ENCODE results near the gene PDXP. TPM values are rescaled to one million over a fixed set of nuclear protein-coding genes. Genes with fewer than 3 reads are reported as not detected.
A peak's percentile ranks its signal among the peaks of the same experiment; 100 is the strongest.

The PDXP gene
- total and polyA plus RNA-seq, 2 experiments from 2014 or later, result 1.9 to 17.5 TPM

- in situ Hi-C loops (cut with MboI), result no loop called here
- peak; percentile 98 for DNase-seq
- Histone ChIP-seq H3K27me3 (replicated peaks; ENCODE audit: insufficient read depth) (no peaks in the 10 kb centered on the region), H3K4me2 (ENCODE audit: unreplicated experiment) (peak within 1 kb of the TSS; percentile 75), H3F3A (ENCODE audit: insufficient read depth) (peaks cover 10% of the 10 kb centered on the region; the same call in 1 of the 2 replicates), H3K27ac (0 out of 2 replicates have a peak within 1 kb of the TSS, but pooled peaks have one; percentile 19), H3K36me3 (ENCODE audit: low read depth) (peaks cover 7% of the 10 kb centered on the region; the same call in 1 of the 2 replicates), H3K4me3 (peak within 1 kb of the TSS; percentile 70), H3K79me2 (ENCODE audit: insufficient read depth) (no peaks in the 10 kb centered on the region), H3K9ac (peak within 1 kb of the TSS; percentile 49), H4K20me1 (ENCODE audit: insufficient read depth) (no peaks in the 10 kb centered on the region), H2AFZ (peak within 1 kb of the TSS; percentile 76), H3K9me2 (ENCODE audit: insufficient read depth) (no peaks in the 10 kb centered on the region), H3K4me1 (ENCODE audit: insufficient read depth) (0 out of 2 replicates have a peak, but pooled peaks cover 6% of the 10 kb centered on the region), H3K9me3 (ENCODE audit: low read depth) (no peaks in the 10 kb centered on the region)
- TF ChIP-seq EZH2phosphoT487 (IDR thresholded peaks at IDR 0.05; ENCODE audit: insufficient read depth, low read depth) (no peak), EZH2 (IDR thresholded peaks at IDR 0.05; ENCODE audit: insufficient read depth, poor library complexity, severe bottlenecking) (no peak)
- 9 to 17% methylated on average over 30 to 39 of the region's 39 CpGs for WGBS, 2 experiments (ENCODE audit: low coverage in 1 of 2, low lambda C conversion rate in 2 of 2, missing lambda C conversion rate in 2 of 2)
Measured at GRCh38 chr22:37696657-37697537, 38.4 kb downstream of the PDXP start, which contains the start of gene TRIOBP. TRIOBP (plus strand) TSS chr22:37697048; CDS start chr22:37701366, 4,318 bp downstream.

- Histone ChIP-seq H3K4me3 (no peak overlapping the region), H3F3A (ENCODE audit: insufficient read depth) (peaks cover 10% of the 10 kb centered on the region; the same call in 1 of the 2 replicates), H3K27ac (no peak overlapping the region), H3K9ac (no peak overlapping the region), H3K79me2 (ENCODE audit: insufficient read depth) (no peaks in the 10 kb centered on the region), H2AFZ (no peak overlapping the region), H3K4me1 (ENCODE audit: insufficient read depth) (0 out of 2 replicates have a peak, but pooled peaks cover 6% of the 10 kb centered on the region), H3K9me2 (ENCODE audit: insufficient read depth) (no peaks in the 10 kb centered on the region), H3K9me3 (ENCODE audit: low read depth) (no peaks in the 10 kb centered on the region), H3K36me3 (ENCODE audit: low read depth) (peaks cover 5% of the 10 kb centered on the region; the same call in 1 of the 2 replicates), H3K27me3 (replicated peaks; ENCODE audit: insufficient read depth) (no peaks in the 10 kb centered on the region), H4K20me1 (ENCODE audit: insufficient read depth) (no peaks in the 10 kb centered on the region), H3K4me2 (ENCODE audit: unreplicated experiment) (no peak overlapping the region)
- no peak for TF ChIP-seq EZH2phosphoT487 (IDR thresholded peaks at IDR 0.05; ENCODE audit: insufficient read depth, low read depth)
- TF ChIP-seq EZH2 (IDR thresholded peaks at IDR 0.05; ENCODE audit: insufficient read depth, poor library complexity, severe bottlenecking), result no peak
- in situ Hi-C loops (cut with MboI), result no loop called here
- WGBS, 2 experiments (ENCODE audit: low coverage in 1 of 2, low lambda C conversion rate in 2 of 2, missing lambda C conversion rate in 2 of 2), result 66 to 71% methylated on average over 3 of the region's 3 CpGs
- DNase-seq, result no peak
Measured at GRCh38 chr22:37697538-37697835, 39.0 kb downstream of the PDXP start.

- H3F3A ChIP-seq (ENCODE audit: insufficient read depth), result no peaks in the 10 kb centered on the region
- H3K4me2 ChIP-seq (ENCODE audit: unreplicated experiment), result no peak overlapping the region
- in situ Hi-C loops (cut with MboI), result no loop called here
- no peaks in the 10 kb centered on the region for H3K9me3 ChIP-seq (ENCODE audit: low read depth)
- H3K4me1 ChIP-seq (ENCODE audit: insufficient read depth), result peaks cover 7% of the 10 kb centered on the region
- DNase-seq, result peak; percentile 36
- H2AFZ ChIP-seq, result no peak overlapping the region
- no peaks in the 10 kb centered on the region for H3K27me3 ChIP-seq (replicated peaks; ENCODE audit: insufficient read depth)
- H3K79me2 ChIP-seq (ENCODE audit: insufficient read depth), result no peaks in the 10 kb centered on the region
- no peaks in the 10 kb centered on the region for H3K36me3 ChIP-seq (ENCODE audit: low read depth)
- no peak overlapping the region for H3K9ac ChIP-seq
- no peaks in the 10 kb centered on the region for H4K20me1 ChIP-seq (ENCODE audit: insufficient read depth)
- H3K4me3 ChIP-seq, result no peak overlapping the region
- TF ChIP-seq EZH2 (IDR thresholded peaks at IDR 0.05; ENCODE audit: insufficient read depth, poor library complexity, severe bottlenecking), result no peak
- no peaks in the 10 kb centered on the region for H3K9me2 ChIP-seq (ENCODE audit: insufficient read depth)
- H3K27ac ChIP-seq, result no peak overlapping the region
- WGBS, 2 experiments (ENCODE audit: low coverage in 1 of 2, low lambda C conversion rate in 2 of 2, missing lambda C conversion rate in 2 of 2), result 84 to 85% methylated on average over 8 of the region's 8 CpGs
Measured at GRCh38 chr22:37701141-37701786, 42.7 kb downstream of the PDXP start.

GRCh38 chr22:37703906-37704305 lies 45.4 kb downstream of the PDXP start:
- Histone ChIP-seq H4K20me1 (ENCODE audit: insufficient read depth) (no peaks in the 10 kb centered on the region), H3K4me1 (ENCODE audit: insufficient read depth) (peaks cover 7% of the 10 kb centered on the region), H3F3A (ENCODE audit: insufficient read depth) (no peaks in the 10 kb centered on the region), H3K36me3 (ENCODE audit: low read depth) (no peaks in the 10 kb centered on the region), H3K9ac (no peak overlapping the region), H3K9me2 (ENCODE audit: insufficient read depth) (no peaks in the 10 kb centered on the region), H2AFZ (no peak overlapping the region), H3K79me2 (ENCODE audit: insufficient read depth) (no peaks in the 10 kb centered on the region), H3K27ac (no peak overlapping the region), H3K4me3 (no peak overlapping the region), H3K27me3 (replicated peaks; ENCODE audit: insufficient read depth) (no peaks in the 10 kb centered on the region), H3K9me3 (ENCODE audit: low read depth) (no peaks in the 10 kb centered on the region), H3K4me2 (ENCODE audit: unreplicated experiment) (no peak overlapping the region)
- WGBS, 2 experiments (ENCODE audit: low coverage in 1 of 2, low lambda C conversion rate in 2 of 2, missing lambda C conversion rate in 2 of 2), result 80 to 81% methylated on average over 7 of the region's 7 CpGs
- TF ChIP-seq EZH2phosphoT487 (IDR thresholded peaks at IDR 0.05; ENCODE audit: insufficient read depth, low read depth), result no peak
- TF ChIP-seq EZH2 (IDR thresholded peaks at IDR 0.05; ENCODE audit: insufficient read depth, poor library complexity, severe bottlenecking), result no peak
- peak; percentile 54 for DNase-seq
- in situ Hi-C loops (cut with MboI), result no loop called here

All from GM23248 (cell line).